B cell (primary cell): ENCODE results near the gene PXDC1. TPM values are rescaled to one million over a fixed set of nuclear protein-coding genes. Genes with fewer than 3 reads are reported as not detected.

ENCODE experiments used
- ATAC-seq: fragments of 200-7000 bp; cut with Tn5 transposase; one replicate; pipeline ENCODE4 v1.10.0; 2021; ENCODE audit warnings: low read depth, mild to moderate bottlenecking, moderate number of reproducible peaks, moderate library complexity
- CTCF ChIA-PET: fragments of 350-600 bp; sonication (Branson Sonifier 250); formaldehyde crosslinking; loops from one replicate; lab custom pipeline; 2021; ENCODE audit warnings: antibody characterized with exemption, inconsistent platforms; lab: Charles Lee
- POLR2A ChIA-PET: fragments of 350-600 bp; sonication (Branson Sonifier 250); formaldehyde crosslinking; loops from one replicate; lab custom pipeline; 2021; ENCODE audit warnings: antibody characterized with exemption; lab: Charles Lee
- DNase-seq: peaks from one replicate; pipeline ENCODE4 v3.0.0; 2013
- H2AFZ ChIP-seq: 2 replicates; pipeline ENCODE4 v1.6.1; 2012; ENCODE audit warnings: mild to moderate bottlenecking, low read depth, low read length; ENCODE audit not compliant: insufficient read depth, poor library complexity, severe bottlenecking
- H3K27ac ChIP-seq, 2 donors: 1 replicate in 1 of 2; 2 replicates in 1 of 2; pipeline ENCODE4 v1.5.1; 2012 to 2013; ENCODE audit warnings: low read length in 2 of 2, mild to moderate bottlenecking in 2 of 2, moderate library complexity in 1 of 2
- H3K27me3 ChIP-seq, 4 experiments: fragments of 200-600 bp in 1 of 4; sonication (generic) in 1 of 4; replicated peaks in 1 of 4; 1 replicate in 2 of 4; 2 replicates in 2 of 4; pipeline versions ENCODE4 v1.6.1 to v1.7.0; 2013 to 2016; ENCODE audit warnings: low read length in 3 of 4, mild to moderate bottlenecking in 2 of 4, mixed read lengths in 1 of 4, moderate library complexity in 1 of 4; ENCODE audit not compliant: insufficient read depth in 4 of 4, control insufficient read depth in 3 of 4; ENCODE audit errors: control extremely low read depth in 1 of 4
- H3K36me3 ChIP-seq, 2 experiments: replicated peaks in 1 of 2; 1 replicate in 1 of 2; 2 replicates in 1 of 2; pipeline versions ENCODE4 v1.6.1 to v1.7.1; 2013; ENCODE audit warnings: low read length in 1 of 2; ENCODE audit not compliant: insufficient read depth in 2 of 2, control insufficient read depth in 1 of 2; ENCODE audit errors: control extremely low read depth in 1 of 2, extremely low read depth in 1 of 2
- H3K4me1 ChIP-seq, 2 donors: fragments of 200-600 bp in 1 of 2; sonication (generic) in 1 of 2; 1 replicate in 1 of 2; 2 replicates in 1 of 2; pipeline versions ENCODE4 v1.5.1 to v1.6.1; 2013 to 2017; ENCODE audit warnings: low read length in 2 of 2; ENCODE audit not compliant: control insufficient read depth in 2 of 2, insufficient read depth in 2 of 2
- H3K4me2 ChIP-seq: replicated peaks from 2 replicates; pipeline ENCODE3; 2012; ENCODE audit warnings: mild to moderate bottlenecking, low read depth, low read length; ENCODE audit not compliant: poor library complexity, severe bottlenecking
- H3K4me3 ChIP-seq, 5 experiments: fragments of 200-600 bp in 1 of 5; sonication (generic) in 1 of 5; 1 replicate in 3 of 5; 2 replicates in 2 of 5; pipeline versions ENCODE4 v1.5.1 to v1.7.0; 2011 to 2016; ENCODE audit warnings: low read length in 4 of 5, mild to moderate bottlenecking in 4 of 5, low read depth in 2 of 5, control low read depth in 1 of 5, moderate library complexity in 1 of 5; ENCODE audit not compliant: insufficient read depth in 1 of 5; ENCODE audit errors: control extremely low read depth in 1 of 5, extremely low read depth in 1 of 5
- H3K79me2 ChIP-seq: fragments of 200-600 bp; sonication (generic); one replicate; pipeline ENCODE4 v1.6.0; 2016; ENCODE audit warnings: low read length; ENCODE audit not compliant: control insufficient read depth, insufficient read depth
- H3K9ac ChIP-seq: fragments of 200-600 bp; sonication (generic); 2 replicates; pipeline ENCODE4 v1.6.1; 2017; ENCODE audit warnings: mild to moderate bottlenecking, low read length, moderate library complexity
- H3K9me3 ChIP-seq, 3 donors: one replicate each; pipeline versions ENCODE4 v1.6.1 to v1.7.1; 2013; ENCODE audit warnings: low read length in 2 of 3; ENCODE audit not compliant: control insufficient read depth in 2 of 3, insufficient read depth in 1 of 3; ENCODE audit errors: control extremely low read depth in 1 of 3
- H4K20me1 ChIP-seq: 2 replicates; pipeline ENCODE4 v1.6.0; 2012; ENCODE audit warnings: mild to moderate bottlenecking, low read length; ENCODE audit not compliant: insufficient read depth, control insufficient read depth, poor library complexity, severe bottlenecking
- H3K27ac Mint-ChIP-seq: one replicate; pipeline ENCODE4 v1.8.0; 2021; ENCODE audit warnings: mixed read lengths
- H3K27me3 Mint-ChIP-seq: one replicate; pipeline ENCODE4 v1.8.0; 2021; ENCODE audit warnings: mixed read lengths
- H3K4me1 Mint-ChIP-seq: one replicate; pipeline ENCODE4 v1.8.0; 2021; ENCODE audit warnings: mixed read lengths
- H3K4me3 Mint-ChIP-seq: one replicate; pipeline ENCODE4 v1.8.0; 2021; ENCODE audit warnings: mixed read lengths
- H3K9me3 Mint-ChIP-seq: one replicate; pipeline ENCODE4 v1.8.0; 2022; ENCODE audit warnings: mixed read lengths; ENCODE audit not compliant: insufficient read depth
- CTCF ChIP-seq: fragments of 200-600 bp; IDR thresholded peaks from one replicate; pipeline ENCODE4 v1.8.0; 2022; ENCODE audit warnings: antibody characterized with exemption, mild to moderate bottlenecking
- EZH2 ChIP-seq: IDR thresholded peaks from 2 replicates; pipeline ENCODE4 v1.6.1; 2012; ENCODE audit warnings: borderline replicate concordance, low read depth, mild to moderate bottlenecking, moderate library complexity, low read length; ENCODE audit not compliant: insufficient read depth, poor library complexity, severe bottlenecking
- WGBS: methylation state at CpG from one replicate; pipeline ENCODE4 v1.1.5; 2013; ENCODE audit warnings: missing lambda C conversion rate; ENCODE audit not compliant: insufficient coverage; 5-methylcytosine and 5-hydroxymethylcytosine counted together
- intact Hi-C: fragments of 100-400 bp; cut with micrococcal nuclease; formaldehyde crosslinking; loops from one replicate; pipeline ENCODE4 v1.10.0; 2022
- polyA plus RNA-seq: library from polyadenylated mRNA; depleted of rRNA; stranded (reverse); fragments of >200 nt; gene quantifications from 2 replicates; pipeline ENCODE4 v1.2.3, GENCODE V29; 2012
- total RNA-seq, 2 donors: library from RNA; stranded (reverse); fragments of 120-200 nt in 1 of 2; gene quantifications; 1 replicate in 1 of 2; 2 replicates in 1 of 2; pipeline versions ENCODE4 v1.2.3 to v1.2.4, GENCODE V29; 2013 to 2022

The PXDC1 gene
- total and polyA plus RNA-seq, 2 donors (not counting 1 experiment from before 2014, with no cell fraction given) = 4.7 to 18.9 TPM

- Histone ChIP-seq H3K27ac (no peak overlapping the region), H3K79me2 (no peaks in the 10 kb centered on the region), H3K9me3 (no peaks in the 10 kb centered on the region), H3K9ac (no peak overlapping the region), H3K4me2 (no peak overlapping the region), H3K36me3 (no peaks in the 10 kb centered on the region), H4K20me1 (no peaks in the 10 kb centered on the region), H3K27me3 (no peaks in the 10 kb centered on the region), H2AFZ (no peak overlapping the region), H3K4me1 (no peaks in the 10 kb centered on the region), H3K4me3 (no peak overlapping the region)
- ATAC-seq = no peak
- DNase-seq = no peak
- no peaks in the 10 kb centered on the region for H3K4me1 Mint-ChIP-seq
- intact Hi-C loops = no loop called here
- no peaks in the 10 kb centered on the region for H3K27me3 Mint-ChIP-seq
- POLR2A ChIA-PET = no interaction called here
- CTCF ChIA-PET = interaction anchor here (0.9 to 2.0 kb wide), 2 partner anchors 9 to 443 kb away, joined by 4 read pairs; no protein-coding TSS in a partner anchor
- H3K4me3 Mint-ChIP-seq = no peak overlapping the region
- no peaks in the 10 kb centered on the region for H3K9me3 Mint-ChIP-seq
- TF ChIP-seq EZH2 (no peak), CTCF (no peak)
- WGBS = 98% methylated on average over 8 of the region's 8 CpGs
- H3K27ac Mint-ChIP-seq = no peak overlapping the region
Observed at GRCh38 chr6:3723251-3723650, 28.3 kb downstream of the PXDC1 start.

GRCh38 chr6:3722785-3723184 lies 28.7 kb downstream of the PXDC1 start:
- ChIA-PET CTCF (interaction anchor here (0.9 to 2.0 kb wide), 3 partner anchors 9 to 443 kb away, joined by 4 to 9 read pairs (median 4); no protein-coding TSS in a partner anchor), POLR2A (no interaction called here)
- Mint-ChIP-seq H3K4me3 (no peak overlapping the region), H3K4me1 (no peaks in the 10 kb centered on the region), H3K9me3 (no peaks in the 10 kb centered on the region), H3K27ac (no peak overlapping the region), H3K27me3 (no peaks in the 10 kb centered on the region)
- H3K4me3 ChIP-seq = no peak overlapping the region
- TF ChIP-seq CTCF = no peak
- TF ChIP-seq EZH2 = no peak
- H3K27ac ChIP-seq = no peak overlapping the region
- no peak for DNase-seq
- no peaks in the 10 kb centered on the region for H3K27me3 ChIP-seq
- no peak for ATAC-seq
- no peaks in the 10 kb centered on the region for H4K20me1 ChIP-seq
- H2AFZ ChIP-seq = no peak overlapping the region
- H3K36me3 ChIP-seq = no peaks in the 10 kb centered on the region
- intact Hi-C loops = no loop called here
- H3K4me1 ChIP-seq = no peaks in the 10 kb centered on the region
- no peaks in the 10 kb centered on the region for H3K9me3 ChIP-seq
- no peaks in the 10 kb centered on the region for H3K79me2 ChIP-seq
- 95% methylated on average over 8 of the region's 9 CpGs for WGBS
- H3K4me2 ChIP-seq = no peak overlapping the region
- H3K9ac ChIP-seq = no peak overlapping the region
